Thymus (tissue), 11 donors: Measurements from ENCODE around the gene GPR15LG. TPM values are rescaled to one million over a fixed set of nuclear protein-coding genes. Genes with fewer than 3 reads are reported as not detected.

Experiments
- DNase-seq, 9 donors: peaks; one replicate each; pipeline ENCODE4 v3.0.0-alpha.2; 2013; ENCODE audit warnings: low spot score in 9 of 9, low read depth in 6 of 9, missing footprints in 1 of 9
- H3K27ac ChIP-seq, 2 donors: one replicate each; pipeline ENCODE4 v1.5.1; 2013; ENCODE audit warnings: control low read depth in 1 of 2, low read depth in 1 of 2, low read length in 1 of 2, mild to moderate bottlenecking in 1 of 2, moderate library complexity in 1 of 2
- H3K27me3 ChIP-seq, 2 donors: one replicate each; pipeline ENCODE4 v1.5.1; 2013; ENCODE audit warnings: low read length in 1 of 2; ENCODE audit not compliant: control insufficient read depth in 2 of 2, insufficient read depth in 1 of 2
- H3K36me3 ChIP-seq, 2 donors: one replicate each; pipeline ENCODE4 v1.5.1; 2013; ENCODE audit warnings: low read length in 1 of 2, mild to moderate bottlenecking in 1 of 2, moderate library complexity in 1 of 2; ENCODE audit not compliant: control insufficient read depth in 2 of 2, insufficient read depth in 2 of 2
- H3K4me1 ChIP-seq, 2 donors: one replicate each; pipeline ENCODE4 v1.5.1; 2013; ENCODE audit warnings: low read length in 2 of 2; ENCODE audit not compliant: control insufficient read depth in 2 of 2, insufficient read depth in 2 of 2
- H3K4me3 ChIP-seq, 2 donors: one replicate each; pipeline ENCODE4 v1.5.1; 2013; ENCODE audit warnings: low read length in 2 of 2, control low read depth in 1 of 2, mild to moderate bottlenecking in 1 of 2
- H3K9me3 ChIP-seq, 2 donors: one replicate each; pipeline ENCODE4 v1.5.1; 2013; ENCODE audit warnings: low read length in 1 of 2, mild to moderate bottlenecking in 1 of 2; ENCODE audit not compliant: control insufficient read depth in 2 of 2, insufficient read depth in 1 of 2
- WGBS: extraction: QIAGEN DNeasy Blood & Tissue Kit; methylation state at CpG from one replicate; pipeline ENCODE4 v1.1.7; 2013; 5-methylcytosine and 5-hydroxymethylcytosine counted together
- polyA plus RNA-seq: library from polyadenylated mRNA; stranded (reverse); fragments of 200-250 nt; gene quantifications from one replicate; pipeline ENCODE4 v1.2.3, GENCODE V29; 2013
- total RNA-seq: library from RNA; stranded (reverse); fragments of 120-200 nt; gene quantifications from one replicate; pipeline ENCODE4 v1.2.4, GENCODE V29; 2013
- donor health status: healthy.

The GPR15LG gene
- total and polyA plus RNA-seq, 2 donors: 0.38 to 7.7 TPM

- 98% methylated on average over 1 of the region's 1 CpG for WGBS
- no peaks in the 10 kb centered on the region for H3K4me1 ChIP-seq
- no peaks in the 10 kb centered on the region for H3K27me3 ChIP-seq
- no peak for DNase-seq
- H3K27ac ChIP-seq: no peak overlapping the region
- H3K4me3 ChIP-seq: no peak overlapping the region
- no peaks in the 10 kb centered on the region for H3K36me3 ChIP-seq
- no peaks in the 10 kb centered on the region for H3K9me3 ChIP-seq
Observed at GRCh38 chr10:84230359-84230758, 56.8 kb downstream of the GPR15LG start.

GRCh38 chr10:84232376-84232775 is 58.8 kb downstream of the GPR15LG start:
- Histone ChIP-seq H3K36me3 (no peaks in the 10 kb centered on the region), H3K4me3 (no peak overlapping the region), H3K9me3 (no peaks in the 10 kb centered on the region), H3K27ac (no peak overlapping the region), H3K27me3 (peaks cover 2 to 6% of the 10 kb centered on the region in 2 donors), H3K4me1 (no peaks in the 10 kb centered on the region)
- WGBS: 89% methylated on average over 10 of the region's 10 CpGs
- DNase-seq: no peak

GRCh38 chr10:84233940-84234339 is 60.3 kb downstream of the GPR15LG start:
- H3K36me3 ChIP-seq: no peaks in the 10 kb centered on the region
- DNase-seq: no peak
- peaks cover 2 to 11% of the 10 kb centered on the region in 2 donors for H3K27me3 ChIP-seq
- H3K4me1 ChIP-seq: no peaks in the 10 kb centered on the region
- H3K9me3 ChIP-seq: no peaks in the 10 kb centered on the region
- 93% methylated on average over 4 of the region's 4 CpGs for WGBS
- H3K4me3 ChIP-seq: no peak overlapping the region
- no peak overlapping the region for H3K27ac ChIP-seq

GRCh38 chr10:84234479-84234878 is 60.9 kb downstream of the GPR15LG start:
- 95% methylated on average over 4 of the region's 4 CpGs for WGBS
- Histone ChIP-seq H3K27ac (no peak overlapping the region), H3K27me3 (peaks cover 2 to 11% of the 10 kb centered on the region in 2 donors)

More at GRCh38 chr10:84234479-84234878, 60.9 kb downstream of the GPR15LG start:
- H3K36me3 ChIP-seq: no peaks in the 10 kb centered on the region
- no peaks in the 10 kb centered on the region for H3K4me1 ChIP-seq
- no peak for DNase-seq
- H3K9me3 ChIP-seq: no peaks in the 10 kb centered on the region
- no peak overlapping the region for H3K4me3 ChIP-seq

Other genes with a start within 250 kb of the GPR15LG start
- 131 TPM for gene GHITM, start 34.3 kb upstream of the GPR15LG start, total RNA-seq
- 132 TPM for gene GHITM, start 34.3 kb upstream of the GPR15LG start, polyA plus RNA-seq
- gene CDHR1, start 20.7 kb downstream of the GPR15LG start, total RNA-seq: 0.52 TPM
- 1.3 TPM for gene CDHR1, start 20.7 kb downstream of the GPR15LG start, polyA plus RNA-seq
- not detected for gene LRIT2, start 51.7 kb downstream of the GPR15LG start, total RNA-seq
- not detected for gene LRIT2, start 51.7 kb downstream of the GPR15LG start, polyA plus RNA-seq
- gene LRIT1, start 67.7 kb downstream of the GPR15LG start, total RNA-seq: not detected
- not detected for gene LRIT1, start 67.7 kb downstream of the GPR15LG start, polyA plus RNA-seq
- not detected for gene RGR, start 71.3 kb downstream of the GPR15LG start, total RNA-seq
- 0.18 TPM for gene RGR, start 71.3 kb downstream of the GPR15LG start, polyA plus RNA-seq
- 35.8 TPM for gene CCSER2, start 154.8 kb downstream of the GPR15LG start, total RNA-seq
- 18.4 TPM for gene CCSER2, start 154.8 kb downstream of the GPR15LG start, polyA plus RNA-seq